ENCODE measurements around the gene AMFR. TPM values are rescaled to one million over a fixed set of nuclear protein-coding genes. Genes with fewer than 3 reads are reported as not detected.

AMFR gene
- total and polyA plus RNA-seq, 2 of the 8 experiments (the other 6 are each of a cell fraction or from before 2014, with no cell fraction given): 18.6 to 21.7 TPM

DNA sequence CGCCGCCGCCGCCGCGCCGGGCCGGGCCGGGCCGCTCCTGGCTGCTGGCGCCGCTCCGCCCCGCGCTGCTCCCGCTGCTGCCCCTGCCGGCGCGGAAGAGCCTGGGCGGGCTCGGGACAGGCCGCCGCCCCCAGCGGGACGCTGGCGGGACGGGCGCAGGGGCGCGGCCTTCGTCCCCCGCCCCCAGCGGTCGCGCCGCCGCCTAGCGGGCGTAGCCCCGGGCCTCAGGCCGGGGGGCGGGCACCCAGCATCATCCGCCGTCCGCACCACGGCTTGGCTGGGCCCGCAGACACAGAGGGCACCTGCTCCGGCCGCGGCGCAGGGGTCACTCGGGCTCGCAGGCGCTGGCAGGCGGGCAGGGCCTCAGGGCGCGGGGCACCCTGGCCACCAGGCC, at the start of gene AMFR (continued):
- TF ChIP-seq USF2 (IDR thresholded peaks at IDR 0.05; ENCODE audit: low read length) (no peak), TAF7 (optimal IDR thresholded peaks at IDR 0.05; ENCODE audit: borderline replicate concordance, low read depth, low read length) (no peak), CEBPB (IDR thresholded peaks at IDR 0.05; ENCODE audit: low read depth, low read length) (no peak), RAD21 (IDR thresholded peaks at IDR 0.05 in 1 of 2, conservative IDR thresholded peaks at IDR 0.05 in 1 of 2; ENCODE audit: low read depth in 2 of 2, low read length in 2 of 2) (peak in 1 of 2 experiments; percentile 24; a peak in 2 of 4 replicates), GTF2F1 (IDR thresholded peaks at IDR 0.05; ENCODE audit: borderline replicate concordance, low read depth, low read length) (no peak), SIN3A (conservative IDR thresholded peaks at IDR 0.05 in 1 of 2, IDR thresholded peaks at IDR 0.05 in 1 of 2; ENCODE audit: low read depth in 1 of 2, low read length in 2 of 2) (no peak), CREB1 (IDR thresholded peaks at IDR 0.05) (no peak), E2F6 (IDR thresholded peaks at IDR 0.05) (no peak), CHD2 (IDR thresholded peaks at IDR 0.05; ENCODE audit: low read length) (no peak), CTBP2 (IDR thresholded peaks at IDR 0.05; ENCODE audit: borderline replicate concordance, insufficient read depth, insufficient read length, low read length) (peak; percentile 60), KDM1A (IDR thresholded peaks at IDR 0.05; ENCODE audit: borderline replicate concordance, low read length) (no peak)
